ENCODE data around the gene SDHAF1.
"Not testable (repeated sequence)": the region's sequence is repeated elsewhere in the genome, so short reads cannot be mapped to it uniquely, and the experiment has no call there.

Gene SDHAF1

GRCh38 chr19:35963514-35963913 lies 31.5 kb upstream of the SDHAF1 start:
- Histone ChIP-seq H3K4me3 (ENCODE audit: low read length in 2 of 2) (no peak overlapping the region), H3K9ac (ENCODE audit: low read depth in 1 of 2, low read length in 2 of 2) (no peak overlapping the region), H3K27me3 (ENCODE audit: control insufficient read depth in 2 of 2, insufficient read depth in 2 of 2, low read length in 2 of 2) (peaks cover 6 to 9% of the 10 kb centered on the region in 2 donors), H3K4me1 (ENCODE audit: control insufficient read depth in 2 of 2, insufficient read depth in 2 of 2, low read length in 2 of 2) (no peaks in the 10 kb centered on the region), H3K27ac (ENCODE audit: low read depth in 2 of 2, low read length in 2 of 2) (no peak overlapping the region), H3K36me3 (ENCODE audit: control insufficient read depth in 2 of 2, insufficient read depth in 2 of 2, low read length in 2 of 2) (no peaks in the 10 kb centered on the region), H3K9me3 (ENCODE audit: control insufficient read depth in 2 of 2, low read length in 2 of 2) (no peaks in the 10 kb centered on the region)

GRCh38 chr19:35966771-35967170 lies 28.2 kb upstream of the SDHAF1 start:
- H3K36me3 ChIP-seq (ENCODE audit: control insufficient read depth in 2 of 2, insufficient read depth in 2 of 2, low read length in 2 of 2), result no peaks in the 10 kb centered on the region
- H3K4me3 ChIP-seq (ENCODE audit: low read length in 2 of 2), result no peak overlapping the region
- H3K27me3 ChIP-seq (ENCODE audit: control insufficient read depth in 2 of 2, insufficient read depth in 2 of 2, low read length in 2 of 2), result no peaks in the 10 kb centered on the region
- H3K9ac ChIP-seq (ENCODE audit: low read depth in 1 of 2, low read length in 2 of 2), result no peak overlapping the region
- no peaks in the 10 kb centered on the region for H3K4me1 ChIP-seq (ENCODE audit: control insufficient read depth in 2 of 2, insufficient read depth in 2 of 2, low read length in 2 of 2)
- no peak overlapping the region for H3K27ac ChIP-seq (ENCODE audit: low read depth in 2 of 2, low read length in 2 of 2)
- H3K9me3 ChIP-seq (ENCODE audit: control insufficient read depth in 2 of 2, low read length in 2 of 2), result no peaks in the 10 kb centered on the region

GRCh38 chr19:35973487-35973886 lies 21.5 kb upstream of the SDHAF1 start:
- Histone ChIP-seq H3K4me3 (ENCODE audit: low read length in 2 of 2) (no peak overlapping the region), H3K4me1 (ENCODE audit: control insufficient read depth in 2 of 2, insufficient read depth in 2 of 2, low read length in 2 of 2) (no peaks in the 10 kb centered on the region), H3K27ac (ENCODE audit: low read depth in 2 of 2, low read length in 2 of 2) (no peak overlapping the region), H3K27me3 (ENCODE audit: control insufficient read depth in 2 of 2, insufficient read depth in 2 of 2, low read length in 2 of 2) (peaks cover 0 to 3% of the 10 kb centered on the region in 2 donors), H3K9me3 (ENCODE audit: control insufficient read depth in 2 of 2, low read length in 2 of 2) (no peaks in the 10 kb centered on the region), H3K9ac (ENCODE audit: low read depth in 1 of 2, low read length in 2 of 2) (no peak overlapping the region), H3K36me3 (ENCODE audit: control insufficient read depth in 2 of 2, insufficient read depth in 2 of 2, low read length in 2 of 2) (no peaks in the 10 kb centered on the region)

GRCh38 chr19:35975608-35976214 lies 19.3 kb upstream of the SDHAF1 start:
- Histone ChIP-seq H3K36me3 (ENCODE audit: control insufficient read depth in 2 of 2, insufficient read depth in 2 of 2, low read length in 2 of 2) (no peaks in the 10 kb centered on the region), H3K4me1 (ENCODE audit: control insufficient read depth in 2 of 2, insufficient read depth in 2 of 2, low read length in 2 of 2) (no peaks in the 10 kb centered on the region), H3K27ac (ENCODE audit: low read depth in 2 of 2, low read length in 2 of 2) (no peak overlapping the region), H3K9ac (ENCODE audit: low read depth in 1 of 2, low read length in 2 of 2) (no peak overlapping the region), H3K4me3 (ENCODE audit: low read length in 2 of 2) (no peak overlapping the region), H3K9me3 (ENCODE audit: control insufficient read depth in 2 of 2, low read length in 2 of 2) (no peaks in the 10 kb centered on the region), H3K27me3 (ENCODE audit: control insufficient read depth in 2 of 2, insufficient read depth in 2 of 2, low read length in 2 of 2) (peaks cover 0 to 3% of the 10 kb centered on the region in 2 donors)

- Histone ChIP-seq H3K4me1 (ENCODE audit: control insufficient read depth in 2 of 2, insufficient read depth in 2 of 2, low read length in 2 of 2) (no peaks in the 10 kb centered on the region), H3K36me3 (ENCODE audit: control insufficient read depth in 2 of 2, insufficient read depth in 2 of 2, low read length in 2 of 2) (no peaks in the 10 kb centered on the region)
These were observed 17.4 kb upstream of the SDHAF1 start for GRCh38 chr19:35977446-35978222.

GRCh38 chr19:35978271-35978670 lies 16.7 kb upstream of the SDHAF1 start:
- H3K4me1 ChIP-seq (ENCODE audit: control insufficient read depth in 2 of 2, insufficient read depth in 2 of 2, low read length in 2 of 2), result no peaks in the 10 kb centered on the region
- H3K36me3 ChIP-seq (ENCODE audit: control insufficient read depth in 2 of 2, insufficient read depth in 2 of 2, low read length in 2 of 2), result no peaks in the 10 kb centered on the region
- no peak overlapping the region for H3K4me3 ChIP-seq (ENCODE audit: low read length in 2 of 2)
- no peaks in the 10 kb centered on the region for H3K9me3 ChIP-seq (ENCODE audit: control insufficient read depth in 2 of 2, low read length in 2 of 2)
- no peak overlapping the region for H3K9ac ChIP-seq (ENCODE audit: low read depth in 1 of 2, low read length in 2 of 2)
- H3K27ac ChIP-seq (ENCODE audit: low read depth in 2 of 2, low read length in 2 of 2), result no peak overlapping the region
- H3K27me3 ChIP-seq (ENCODE audit: control insufficient read depth in 2 of 2, insufficient read depth in 2 of 2, low read length in 2 of 2), result peaks cover 0 to 3% of the 10 kb centered on the region in 2 donors

More at GRCh38 chr19:35977446-35978222, 17.4 kb upstream of the SDHAF1 start:
- no peak overlapping the region for H3K27ac ChIP-seq (ENCODE audit: low read depth in 2 of 2, low read length in 2 of 2)
- H3K9ac ChIP-seq (ENCODE audit: low read depth in 1 of 2, low read length in 2 of 2), result no peak overlapping the region
- H3K27me3 ChIP-seq (ENCODE audit: control insufficient read depth in 2 of 2, insufficient read depth in 2 of 2, low read length in 2 of 2), result peaks cover 0 to 3% of the 10 kb centered on the region in 2 donors
- H3K4me3 ChIP-seq (ENCODE audit: low read length in 2 of 2), result no peak overlapping the region
- H3K9me3 ChIP-seq (ENCODE audit: control insufficient read depth in 2 of 2, low read length in 2 of 2), result no peaks in the 10 kb centered on the region

- Histone ChIP-seq H3K9me3 (ENCODE audit: control insufficient read depth in 2 of 2, low read length in 2 of 2) (no peaks in the 10 kb centered on the region), H3K36me3 (ENCODE audit: control insufficient read depth in 2 of 2, insufficient read depth in 2 of 2, low read length in 2 of 2) (no peaks in the 10 kb centered on the region), H3K4me1 (ENCODE audit: control insufficient read depth in 2 of 2, insufficient read depth in 2 of 2, low read length in 2 of 2) (no peaks in the 10 kb centered on the region), H3K27me3 (ENCODE audit: control insufficient read depth in 2 of 2, insufficient read depth in 2 of 2, low read length in 2 of 2) (peaks cover 0 to under 1% of the 10 kb centered on the region in 2 donors), H3K9ac (ENCODE audit: low read depth in 1 of 2, low read length in 2 of 2) (no peak overlapping the region), H3K27ac (ENCODE audit: low read depth in 2 of 2, low read length in 2 of 2) (no peak overlapping the region), H3K4me3 (ENCODE audit: low read length in 2 of 2) (no peak overlapping the region)
These were observed 16.1 kb upstream of the SDHAF1 start for GRCh38 chr19:35978832-35979365.

GRCh38 chr19:35980997-35981396 lies 14.0 kb upstream of the SDHAF1 start:
- not testable (repeated sequence) for H3K27ac ChIP-seq (ENCODE audit: low read depth in 2 of 2, low read length in 2 of 2); H3K9ac ChIP-seq (ENCODE audit: low read depth in 1 of 2, low read length in 2 of 2); H3K4me1 ChIP-seq (ENCODE audit: control insufficient read depth in 2 of 2, insufficient read depth in 2 of 2, low read length in 2 of 2); H3K4me3 ChIP-seq (ENCODE audit: low read length in 2 of 2); H3K9me3 ChIP-seq (ENCODE audit: control insufficient read depth in 2 of 2, low read length in 2 of 2); H3K27me3 ChIP-seq (ENCODE audit: control insufficient read depth in 2 of 2, insufficient read depth in 2 of 2, low read length in 2 of 2); H3K36me3 ChIP-seq (ENCODE audit: control insufficient read depth in 2 of 2, insufficient read depth in 2 of 2, low read length in 2 of 2)

GRCh38 chr19:35983177-35983576 lies 11.8 kb upstream of the SDHAF1 start:
- Histone ChIP-seq H3K36me3 (ENCODE audit: control insufficient read depth in 2 of 2, insufficient read depth in 2 of 2, low read length in 2 of 2) (no peaks in the 10 kb centered on the region), H3K4me3 (ENCODE audit: low read length in 2 of 2) (no peak overlapping the region), H3K9ac (ENCODE audit: low read depth in 1 of 2, low read length in 2 of 2) (no peak overlapping the region), H3K4me1 (ENCODE audit: control insufficient read depth in 2 of 2, insufficient read depth in 2 of 2, low read length in 2 of 2) (no peaks in the 10 kb centered on the region), H3K27ac (ENCODE audit: low read depth in 2 of 2, low read length in 2 of 2) (no peak overlapping the region), H3K27me3 (ENCODE audit: control insufficient read depth in 2 of 2, insufficient read depth in 2 of 2, low read length in 2 of 2) (peaks cover 13 to 14% of the 10 kb centered on the region in 2 donors), H3K9me3 (ENCODE audit: control insufficient read depth in 2 of 2, low read length in 2 of 2) (no peaks in the 10 kb centered on the region)

- Histone ChIP-seq H3K9ac (ENCODE audit: low read depth in 1 of 2, low read length in 2 of 2) (no peak overlapping the region), H3K27ac (ENCODE audit: low read depth in 2 of 2, low read length in 2 of 2) (no peak overlapping the region), H3K4me1 (ENCODE audit: control insufficient read depth in 2 of 2, insufficient read depth in 2 of 2, low read length in 2 of 2) (no peaks in the 10 kb centered on the region), H3K27me3 (ENCODE audit: control insufficient read depth in 2 of 2, insufficient read depth in 2 of 2, low read length in 2 of 2) (peaks cover 13 to 18% of the 10 kb centered on the region in 2 donors), H3K36me3 (ENCODE audit: control insufficient read depth in 2 of 2, insufficient read depth in 2 of 2, low read length in 2 of 2) (no peaks in the 10 kb centered on the region), H3K9me3 (ENCODE audit: control insufficient read depth in 2 of 2, low read length in 2 of 2) (no peaks in the 10 kb centered on the region), H3K4me3 (ENCODE audit: low read length in 2 of 2) (no peak overlapping the region)
These were observed 8.9 kb upstream of the SDHAF1 start for GRCh38 chr19:35986111-35986510.

Data from mucosa of rectum (tissue), 2 donors.